Lower lobe of right lung (tissue), 2 donors: Measurements from ENCODE around the gene STRIP1. TPM values are rescaled to one million over a fixed set of nuclear protein-coding genes. Genes with fewer than 3 reads are reported as not detected.
A peak's percentile ranks its signal among the peaks of the same experiment; 100 is the strongest.

Experiments
- ATAC-seq, 2 donors: fragments of 200-7000 bp; cut with Tn5 transposase; one replicate each; pipeline ENCODE4 v1.9.1; 2020 to 2022; ENCODE audit warnings: mild to moderate bottlenecking in 2 of 2, moderate library complexity in 2 of 2
- DNase-seq: peaks from one replicate; pipeline ENCODE4 v3.0.0-alpha.2; 2020
- H3K27ac ChIP-seq: fragments of 200-600 bp; one replicate; pipeline ENCODE4 v1.8.0; 2022
- H3K27me3 ChIP-seq: fragments of 200-600 bp; one replicate; pipeline ENCODE4 v1.8.0; 2022; ENCODE audit warnings: low read depth
- H3K36me3 ChIP-seq: fragments of 200-600 bp; one replicate; pipeline ENCODE4 v1.8.0; 2022; ENCODE audit warnings: mild to moderate bottlenecking
- H3K4me1 ChIP-seq: fragments of 200-600 bp; one replicate; pipeline ENCODE4 v1.8.0; 2022
- H3K4me3 ChIP-seq: fragments of 200-600 bp; one replicate; pipeline ENCODE4 v1.8.0; 2022; ENCODE audit warnings: mild to moderate bottlenecking
- H3K9me3 ChIP-seq: fragments of 200-600 bp; one replicate; pipeline ENCODE4 v1.8.0; 2022
- CTCF ChIP-seq: fragments of 200-600 bp; IDR thresholded peaks from one replicate; pipeline ENCODE4 v1.8.0; 2022; ENCODE audit warnings: antibody characterized with exemption, mild to moderate bottlenecking
- intact Hi-C: fragments of 100-400 bp; cut with DNase I; formaldehyde crosslinking; loops from one replicate; pipeline ENCODE4 v1.11.0; 2022
- total RNA-seq: library from RNA; stranded (reverse); fragmentation: NEBNext Ultra II Directional; extraction: Animal tissue kit (Norgen Biotek cat#: 25700); gene quantifications from one replicate; pipeline ENCODE4 v1.2.1, GENCODE V29; 2021
- donor health status: DM: no; HTN: yes; CAD: no; lungs with severe emphysema.

Gene STRIP1
- total RNA-seq, 1 donor from 2014 or later, result 36.5 TPM

GRCh38 chr1:109995536-109995935 is 38.9 kb upstream of the STRIP1 start:
- H3K27ac ChIP-seq, result no peak overlapping the region
- no peak overlapping the region for H3K4me3 ChIP-seq
- ATAC-seq, result peak; percentile 40 to 68
- peaks cover 15% of the 10 kb centered on the region for H3K36me3 ChIP-seq
- no peak for DNase-seq
- TF ChIP-seq CTCF, result no peak
- intact Hi-C loops, result no loop called here
- H3K4me1 ChIP-seq, result peaks cover 38% of the 10 kb centered on the region
- H3K9me3 ChIP-seq, result no peaks in the 10 kb centered on the region
- H3K27me3 ChIP-seq, result no peaks in the 10 kb centered on the region

- H3K4me1 ChIP-seq, result peaks cover 29% of the 10 kb centered on the region
Observed at GRCh38 chr1:109996476-109996875, 37.9 kb upstream of the STRIP1 start.

GRCh38 chr1:109997204-109997866 is 37.1 kb upstream of the STRIP1 start:
- no peak for TF ChIP-seq CTCF
- DNase-seq (no peak), ATAC-seq (no peak)
- H3K4me3 ChIP-seq, result no peak overlapping the region
- no peaks in the 10 kb centered on the region for H3K9me3 ChIP-seq
- H3K4me1 ChIP-seq, result peaks cover 29% of the 10 kb centered on the region
- no peak overlapping the region for H3K27ac ChIP-seq
- intact Hi-C loops, result no loop called here
- no peaks in the 10 kb centered on the region for H3K27me3 ChIP-seq
- peaks cover 15% of the 10 kb centered on the region for H3K36me3 ChIP-seq

More at GRCh38 chr1:109996476-109996875, 37.9 kb upstream of the STRIP1 start:
- ATAC-seq (no peak), DNase-seq (no peak)
- Histone ChIP-seq H3K9me3 (no peaks in the 10 kb centered on the region), H3K36me3 (peaks cover 15% of the 10 kb centered on the region), H3K4me3 (no peak overlapping the region), H3K27me3 (no peaks in the 10 kb centered on the region), H3K27ac (no peak overlapping the region)
- no peak for TF ChIP-seq CTCF
- intact Hi-C loops, result no loop called here

GRCh38 chr1:109997867-109998229 is 36.6 kb upstream of the STRIP1 start:
- Histone ChIP-seq H3K4me3 (no peak overlapping the region), H3K27ac (no peak overlapping the region), H3K4me1 (peaks cover 33% of the 10 kb centered on the region), H3K36me3 (peaks cover 15% of the 10 kb centered on the region), H3K27me3 (no peaks in the 10 kb centered on the region), H3K9me3 (no peaks in the 10 kb centered on the region)
- intact Hi-C loops, result no loop called here
- DNase-seq (no peak), ATAC-seq (no peak)
- no peak for TF ChIP-seq CTCF

- Histone ChIP-seq H3K27me3 (no peaks in the 10 kb centered on the region), H3K36me3 (no peaks in the 10 kb centered on the region), H3K4me3 (no peak overlapping the region), H3K27ac (no peak overlapping the region), H3K4me1 (peaks cover 47% of the 10 kb centered on the region), H3K9me3 (no peaks in the 10 kb centered on the region)
- no peak for TF ChIP-seq CTCF
- DNase-seq (no peak), ATAC-seq (no peak)
- intact Hi-C loops, result no loop called here
Observed at GRCh38 chr1:110002695-110003094, 31.7 kb upstream of the STRIP1 start.
